Brain microvascular endothelial cell (primary cell): ENCODE data around the gene PLEKHG7.

Source experiments
- DNase-seq: peaks from one replicate; pipeline ENCODE4 v3.0.0-alpha.2; 2020
- H3K27ac ChIP-seq: fragments of 250-450 bp; sonication (Bioruptor Pico); 2 replicates; pipeline ENCODE4 v1.5.1; 2020; ENCODE audit warnings: mild to moderate bottlenecking, moderate library complexity
- H3K27me3 ChIP-seq: fragments of 250-450 bp; sonication (Bioruptor Pico); replicated peaks from 2 replicates; pipeline ENCODE4 v1.5.1; 2020; ENCODE audit warnings: mild to moderate bottlenecking
- H3K36me3 ChIP-seq: fragments of 250-450 bp; sonication (Bioruptor Pico); replicated peaks from 2 replicates; pipeline ENCODE4 v1.5.1; 2020; ENCODE audit warnings: mild to moderate bottlenecking
- H3K4me3 ChIP-seq: 2 replicates; pipeline ENCODE4 v1.5.1; 2011; ENCODE audit warnings: low read depth, mild to moderate bottlenecking, control low read depth, low read length, moderate library complexity
- CTCF ChIP-seq: IDR thresholded peaks from 2 replicates; pipeline ENCODE4 v1.5.1; 2011; ENCODE audit warnings: low read depth, mild to moderate bottlenecking, moderate library complexity, low read length, control low read depth, inconsistent platforms; ENCODE audit errors: missing control alignments
- in situ Hi-C: cut with HindIII; loops from 2 replicates; pipeline ENCODE4 v1.10.0; 2017; ENCODE audit warnings: low sequenced_read_pairs, low pct_ligation_motif_present

Gene PLEKHG7

GRCh38 chr12:92717202-92717601, 14.4 kb downstream of the PLEKHG7 start:
- in situ Hi-C loops = no loop called here
- DNase-seq = peak; percentile 19
- no peak overlapping the region for H3K27ac ChIP-seq
- no peaks in the 10 kb centered on the region for H3K36me3 ChIP-seq
- H3K27me3 ChIP-seq = no peaks in the 10 kb centered on the region
- H3K4me3 ChIP-seq = no peak overlapping the region
- peak; percentile 64 for TF ChIP-seq CTCF

- DNase-seq = no peak
- in situ Hi-C loops = no loop called here
- Histone ChIP-seq H3K27me3 (no peaks in the 10 kb centered on the region), H3K4me3 (no peak overlapping the region), H3K27ac (no peak overlapping the region), H3K36me3 (no peaks in the 10 kb centered on the region)
- TF ChIP-seq CTCF = no peak
Measured at GRCh38 chr12:92718483-92718990, 15.7 kb downstream of the PLEKHG7 start.

- in situ Hi-C loops = no loop called here
- no peak overlapping the region for H3K4me3 ChIP-seq
- no peaks in the 10 kb centered on the region for H3K27me3 ChIP-seq
- no peak overlapping the region for H3K27ac ChIP-seq
- DNase-seq = peak; percentile 43
- H3K36me3 ChIP-seq = no peaks in the 10 kb centered on the region
- no peak for TF ChIP-seq CTCF
Measured at GRCh38 chr12:92719674-92720073, 16.9 kb downstream of the PLEKHG7 start.

- H3K27me3 ChIP-seq = no peaks in the 10 kb centered on the region
- no peak for TF ChIP-seq CTCF
- no peaks in the 10 kb centered on the region for H3K36me3 ChIP-seq
Measured at GRCh38 chr12:92721130-92721529, 18.3 kb downstream of the PLEKHG7 start.

GRCh38 chr12:92721656-92722055, 18.9 kb downstream of the PLEKHG7 start:
- H3K4me3 ChIP-seq = no peak overlapping the region
- H3K27ac ChIP-seq = no peak overlapping the region
- in situ Hi-C loops = no loop called here
- H3K27me3 ChIP-seq = no peaks in the 10 kb centered on the region
- no peaks in the 10 kb centered on the region for H3K36me3 ChIP-seq
- no peak for DNase-seq
- no peak for TF ChIP-seq CTCF

More at GRCh38 chr12:92721130-92721529, 18.3 kb downstream of the PLEKHG7 start:
- H3K4me3 ChIP-seq = no peak overlapping the region
- H3K27ac ChIP-seq = no peak overlapping the region
- DNase-seq = peak; percentile 65
- in situ Hi-C loops = no loop called here

GRCh38 chr12:92722897-92723296, 20.1 kb downstream of the PLEKHG7 start:
- H3K27ac ChIP-seq = no peak overlapping the region
- no peak overlapping the region for H3K4me3 ChIP-seq
- TF ChIP-seq CTCF = no peak
- H3K36me3 ChIP-seq = no peaks in the 10 kb centered on the region
- in situ Hi-C loops = no loop called here
- DNase-seq = no peak
- H3K27me3 ChIP-seq = no peaks in the 10 kb centered on the region
